ENCODE measurements around the gene LRRC32.

The LRRC32 gene

GRCh38 chr11:76700177-76701100 is 29.9 kb upstream of the LRRC32 start:
- in situ Hi-C loops (cut with MboI; ENCODE audit: low sequenced_read_pairs), result no loop called here

DNA sequence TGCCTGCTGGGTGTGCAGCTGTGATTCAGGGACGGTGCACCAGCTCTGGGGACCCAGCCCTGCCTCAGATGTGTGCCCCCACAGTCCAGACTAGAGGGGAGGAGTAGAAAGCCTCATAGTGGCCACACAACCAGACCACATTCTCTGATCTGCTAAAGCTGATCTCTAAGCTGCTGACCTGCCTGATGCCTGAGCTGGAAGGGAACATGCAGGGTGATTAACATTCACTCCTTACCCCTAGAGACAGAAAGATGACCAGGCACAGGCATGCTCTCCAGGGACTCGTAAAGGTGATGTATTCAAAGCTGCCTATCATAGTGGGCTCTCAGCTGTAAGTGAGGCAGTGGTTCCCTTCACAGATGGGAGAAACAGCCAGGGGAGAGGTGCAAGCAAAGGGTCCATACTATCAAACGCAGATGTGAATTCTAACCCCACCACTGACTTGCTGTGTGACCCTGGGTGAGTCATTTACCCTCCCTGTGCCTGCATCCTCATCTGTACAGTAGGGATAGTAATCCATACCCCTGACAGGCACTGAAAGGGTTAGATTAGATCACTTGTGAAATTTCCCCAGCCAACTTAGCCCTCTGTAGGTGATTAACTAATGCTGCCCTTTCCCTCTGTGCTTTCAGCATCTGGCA is 29.0 kb upstream of the LRRC32 start:
- in situ Hi-C loops (cut with MboI; ENCODE audit: low sequenced_read_pairs), result loop anchor here (25.0 kb wide), 1 partner anchor 812 kb away; no protein-coding TSS in a partner anchor

- in situ Hi-C loops (cut with MboI; ENCODE audit: low sequenced_read_pairs), result loop anchor here (25.0 kb wide), 1 partner anchor 811 kb away; no protein-coding TSS in a partner anchor
Observed at GRCh38 chr11:76698321-76699043, 27.9 kb upstream of the LRRC32 start.

GRCh38 chr11:76696756-76697155 is 26.2 kb upstream of the LRRC32 start:
- in situ Hi-C loops (cut with MboI; ENCODE audit: low sequenced_read_pairs), result loop anchor here (25.0 kb wide), 1 partner anchor 809 kb away; no protein-coding TSS in a partner anchor

GRCh38 chr11:76695771-76696170 is 25.2 kb upstream of the LRRC32 start:
- in situ Hi-C loops (cut with MboI; ENCODE audit: low sequenced_read_pairs), result loop anchor here (25.0 kb wide), 1 partner anchor 808 kb away; no protein-coding TSS in a partner anchor

- in situ Hi-C loops (cut with MboI; ENCODE audit: low sequenced_read_pairs), result loop anchor here (25.0 kb wide), 1 partner anchor 808 kb away; no protein-coding TSS in a partner anchor
Observed at GRCh38 chr11:76695133-76695532, 24.6 kb upstream of the LRRC32 start.

- in situ Hi-C loops (cut with MboI; ENCODE audit: low sequenced_read_pairs), result loop anchor here (25.0 kb wide), 1 partner anchor 807 kb away; no protein-coding TSS in a partner anchor
Observed at GRCh38 chr11:76694664-76695063, 24.1 kb upstream of the LRRC32 start.

DNA sequence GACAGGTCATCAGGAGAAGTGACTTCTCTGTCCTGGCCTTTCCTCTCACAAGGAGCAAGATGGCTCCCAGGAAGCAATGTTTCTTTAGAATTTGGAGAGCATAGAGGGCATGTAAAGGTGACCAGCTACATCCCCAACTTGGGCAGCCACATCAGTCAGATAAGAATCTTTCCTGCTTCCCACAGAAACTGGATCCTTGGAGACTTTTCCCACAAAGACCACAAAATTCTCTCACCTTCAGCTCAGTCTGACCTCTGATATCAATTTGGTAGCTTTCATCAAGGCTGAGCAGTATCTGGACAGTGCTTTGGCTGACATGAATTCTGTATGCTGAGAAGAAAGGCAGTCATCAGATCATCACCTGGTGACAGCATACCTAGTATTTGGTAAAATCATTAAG is 23.3 kb upstream of the LRRC32 start:
- in situ Hi-C loops (cut with MboI; ENCODE audit: low sequenced_read_pairs), result loop anchor here (25.0 kb wide), 1 partner anchor 807 kb away; no protein-coding TSS in a partner anchor

DNA sequence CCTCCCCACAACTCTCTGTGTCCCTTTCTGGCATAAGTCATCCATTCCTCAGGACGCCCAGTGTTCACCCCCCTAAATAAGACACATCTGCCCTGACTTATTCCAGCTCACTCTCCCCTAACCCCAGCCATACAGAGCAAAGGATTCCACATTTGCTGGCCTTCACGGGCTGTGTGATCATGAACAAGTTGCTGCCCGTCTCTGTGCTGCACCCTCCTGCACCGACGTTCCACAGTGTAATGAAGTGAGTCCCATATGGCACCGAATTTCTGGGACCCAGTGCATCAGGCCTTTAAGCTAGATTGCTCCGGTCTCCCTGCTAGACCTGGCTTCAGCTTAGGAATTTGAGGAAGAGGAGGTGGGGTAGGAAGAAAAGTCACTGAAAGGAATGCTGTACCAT is 22.4 kb upstream of the LRRC32 start:
- in situ Hi-C loops (cut with MboI; ENCODE audit: low sequenced_read_pairs), result loop anchor here (25.0 kb wide), 1 partner anchor 806 kb away; no protein-coding TSS in a partner anchor

GRCh38 chr11:76691655-76692054 is 21.1 kb upstream of the LRRC32 start:
- in situ Hi-C loops (cut with MboI; ENCODE audit: low sequenced_read_pairs), result loop anchor here (25.0 kb wide), 1 partner anchor 804 kb away; no protein-coding TSS in a partner anchor

GRCh38 chr11:76690736-76691135 is 20.2 kb upstream of the LRRC32 start:
- in situ Hi-C loops (cut with MboI; ENCODE audit: low sequenced_read_pairs), result loop anchor here (25.0 kb wide), 1 partner anchor 803 kb away; no protein-coding TSS in a partner anchor

DNA sequence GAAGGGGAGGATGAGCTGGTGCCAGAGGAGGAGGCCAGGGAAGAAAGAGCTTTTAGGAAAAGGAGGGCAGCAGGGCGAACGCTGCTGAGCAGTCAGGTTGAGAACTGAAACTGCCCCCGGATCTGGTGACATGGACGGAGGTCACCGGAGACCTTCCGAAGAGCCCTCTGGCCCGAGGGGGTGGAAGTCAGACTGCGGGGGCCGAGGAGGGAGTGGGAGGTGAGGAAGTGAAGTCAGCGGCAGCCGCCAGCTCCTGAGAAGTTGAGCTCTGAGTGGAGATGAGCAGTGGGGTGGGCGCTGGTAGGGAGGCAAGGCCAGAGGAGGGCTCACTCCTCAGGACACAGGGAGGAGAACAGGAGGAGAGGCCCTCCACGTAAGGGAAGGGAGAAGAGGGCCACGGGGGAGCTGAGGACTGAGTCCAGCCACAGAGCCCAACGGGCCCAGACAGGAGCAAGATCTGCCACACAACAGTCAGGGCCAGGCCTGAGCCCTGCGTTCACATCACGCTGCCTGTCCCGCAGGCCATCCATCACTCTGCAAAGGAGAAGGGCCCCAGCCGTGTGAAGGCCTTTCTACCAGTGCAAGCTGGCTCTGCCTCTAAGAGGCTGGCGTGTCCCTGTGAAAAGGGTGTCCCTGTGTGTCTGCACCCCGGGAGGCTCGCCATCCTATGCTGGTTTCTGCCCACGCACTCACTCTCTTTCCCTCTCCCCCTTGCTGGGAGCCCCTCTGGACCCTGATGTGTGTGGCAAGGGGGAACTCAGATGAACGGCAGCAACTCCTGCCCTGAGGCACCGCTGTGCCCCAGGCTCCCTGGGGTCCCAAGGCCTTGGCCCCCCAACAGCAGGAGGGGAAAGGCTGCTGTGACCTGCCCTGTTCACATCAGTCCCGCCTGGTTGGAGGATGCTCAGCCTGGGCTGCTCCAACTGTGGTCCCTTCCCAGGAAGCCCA is 19.0 kb upstream of the LRRC32 start:
- in situ Hi-C loops (cut with MboI; ENCODE audit: low sequenced_read_pairs), result loop anchor here (10.0 to 25.0 kb wide), 2 partner anchors 85 to 802 kb away; no protein-coding TSS in a partner anchor

DNA sequence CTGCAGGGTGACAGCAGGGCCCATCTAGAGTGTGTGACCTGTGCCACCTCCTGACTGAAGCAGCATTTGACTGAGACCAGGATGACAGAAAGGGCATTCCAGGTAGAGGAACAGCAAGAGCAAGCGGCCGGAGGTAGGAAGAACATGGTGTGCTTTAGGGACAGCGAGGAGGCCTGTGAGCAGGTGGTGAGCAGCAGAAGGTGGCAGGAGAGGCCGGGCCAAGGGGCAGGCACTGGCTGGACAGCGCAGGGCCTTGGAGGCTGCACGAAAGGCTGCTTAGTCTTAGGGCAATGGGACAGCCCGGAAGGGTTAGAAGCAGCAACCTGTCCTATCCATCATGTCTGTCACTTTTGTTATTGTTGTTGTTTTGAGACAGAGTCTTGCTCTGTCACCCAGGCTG is 17.6 kb upstream of the LRRC32 start:
- in situ Hi-C loops (cut with MboI; ENCODE audit: low sequenced_read_pairs), result loop anchor here (10.0 to 25.0 kb wide), 2 partner anchors 83 to 801 kb away; no protein-coding TSS in a partner anchor

DNA sequence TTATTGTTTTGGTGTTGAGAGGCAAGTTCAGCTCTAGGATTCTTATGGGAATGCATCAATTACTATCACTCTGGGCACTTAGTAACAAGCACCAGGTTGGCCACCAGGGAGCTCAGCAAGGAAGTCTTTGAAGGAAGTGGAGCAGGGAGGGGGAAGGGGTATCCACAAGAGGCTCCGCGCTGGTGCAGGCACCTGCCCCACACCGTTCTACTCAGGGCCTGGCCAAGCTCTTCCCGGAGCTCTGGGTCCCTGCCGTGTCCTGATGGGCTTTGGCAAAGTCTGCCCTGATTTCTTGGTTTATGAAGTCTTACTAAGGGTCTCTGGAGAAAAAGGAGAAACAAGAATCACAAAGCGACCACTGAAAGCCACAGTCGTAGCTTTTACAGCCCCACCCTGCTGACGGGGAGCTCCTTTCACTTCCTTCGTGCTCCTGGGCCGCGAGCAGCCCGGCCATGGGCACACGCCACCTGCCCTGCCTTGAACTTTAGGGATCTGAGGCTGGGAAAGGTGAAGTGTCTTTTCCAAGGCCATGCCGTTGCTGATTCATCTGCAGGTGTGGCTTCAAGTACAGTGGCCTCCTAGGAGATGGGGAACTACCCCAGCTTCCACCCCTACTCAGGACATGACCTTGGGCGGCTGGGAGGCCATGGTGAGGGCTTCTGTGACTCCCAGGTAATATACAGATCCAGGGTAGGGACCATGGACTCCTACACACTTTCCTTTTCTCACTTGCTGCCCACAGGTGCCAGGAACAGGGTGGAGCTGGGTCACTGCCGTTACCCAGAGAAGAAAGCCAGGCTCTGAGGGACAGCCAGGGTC is 15.9 kb upstream of the LRRC32 start:
- in situ Hi-C loops (cut with MboI; ENCODE audit: low sequenced_read_pairs), result loop anchor here (10.0 to 25.0 kb wide), 2 partner anchors 82 to 799 kb away; no protein-coding TSS in a partner anchor

DNA sequence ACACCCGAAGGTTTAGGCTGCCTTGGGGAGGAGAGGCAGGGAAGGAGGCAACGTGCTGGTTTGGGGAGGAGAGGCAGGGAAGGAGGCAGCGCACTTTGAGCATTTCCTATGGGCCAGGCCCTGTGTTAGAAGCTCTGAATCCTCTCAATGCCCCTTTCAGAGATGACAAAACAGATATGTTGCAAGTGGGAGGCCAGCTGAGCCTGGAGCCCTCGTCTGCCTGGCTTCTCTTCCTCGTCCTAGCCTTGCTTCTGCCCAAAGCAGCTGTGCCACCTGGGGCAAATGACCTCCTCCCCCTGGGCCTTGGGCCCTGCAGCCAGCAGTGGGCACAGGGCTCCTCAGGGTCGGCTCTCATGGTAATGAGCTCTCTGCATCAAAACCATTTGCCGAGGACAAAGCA is 15.3 kb upstream of the LRRC32 start:
- in situ Hi-C loops (cut with MboI; ENCODE audit: low sequenced_read_pairs), result loop anchor here (10.0 to 25.0 kb wide), 2 partner anchors 81 to 799 kb away; no protein-coding TSS in a partner anchor

DNA sequence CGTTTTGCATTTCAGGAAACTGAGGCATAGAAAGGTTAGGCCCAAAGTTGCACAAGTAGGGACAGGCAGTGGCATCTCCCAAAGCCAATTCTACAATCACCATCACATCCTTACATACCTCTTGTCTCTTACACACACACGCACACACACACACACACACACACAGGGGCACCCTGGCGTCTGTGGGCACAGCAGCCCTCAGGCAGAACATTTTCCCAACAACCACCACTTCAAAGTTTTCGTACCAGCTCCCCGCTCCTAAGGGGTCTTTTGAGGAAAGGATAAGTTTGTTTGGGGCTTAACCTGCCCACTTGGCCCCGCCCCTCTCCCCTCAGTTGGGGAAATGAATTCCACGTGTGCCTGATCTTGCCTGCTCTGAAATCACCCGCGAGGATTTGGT is 14.7 kb upstream of the LRRC32 start:
- in situ Hi-C loops (cut with MboI; ENCODE audit: low sequenced_read_pairs), result loop anchor here (10.0 to 25.0 kb wide), 2 partner anchors 80 to 798 kb away; no protein-coding TSS in a partner anchor

DNA sequence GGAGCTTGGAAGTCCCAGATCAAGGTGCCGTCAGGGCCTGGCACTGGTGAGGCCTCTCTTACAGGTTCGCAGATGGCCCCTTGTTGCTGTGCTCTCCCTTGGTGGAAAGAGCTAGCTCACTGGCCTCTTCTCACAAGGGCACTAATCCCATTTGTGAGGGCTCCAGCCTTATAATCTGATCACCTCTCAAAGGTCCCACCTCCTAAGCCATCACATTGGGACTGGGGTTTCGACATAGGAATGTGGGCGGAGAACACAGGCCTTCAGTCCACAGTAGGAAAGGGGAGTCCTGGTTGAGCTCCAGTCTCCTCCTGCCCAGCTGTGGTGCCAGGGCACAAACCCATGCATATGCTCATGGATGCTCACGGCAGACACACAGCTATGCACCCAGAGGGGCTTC is 14.0 kb upstream of the LRRC32 start:
- in situ Hi-C loops (cut with MboI; ENCODE audit: low sequenced_read_pairs), result loop anchor here (10.0 to 25.0 kb wide), 2 partner anchors 80 to 797 kb away; no protein-coding TSS in a partner anchor

Measured in HL-60/S4 treated with phorbol 12-myristate 13-acetate at 8.2 ng/mL for 4 days and 3 days (cell line).